H1 (cell line): Measurements from ENCODE around the gene COL6A3. TPM values are rescaled to one million over a fixed set of nuclear protein-coding genes. Genes with fewer than 3 reads are reported as not detected.

Experiments
- ATF2 ChIP-seq: IDR thresholded peaks from 2 replicates; pipeline ENCODE4 v1.6.1; 2012; ENCODE audit warnings: low read length, inconsistent platforms
- CBX8 ChIP-seq: fragments of 300-800, 300-1000 bp; sonication (generic); IDR thresholded peaks from 2 replicates; pipeline ENCODE4 v1.7.1; 2016; ENCODE audit warnings: low read depth, low read length, borderline replicate concordance
- CHD7 ChIP-seq: fragments of 300-600 bp; sonication (generic); IDR thresholded peaks from 2 replicates; pipeline ENCODE4 v1.7.1; 2012; ENCODE audit warnings: low read length, moderate library complexity, mild to moderate bottlenecking, inconsistent platforms; ENCODE audit not compliant: insufficient replicate concordance
- FOSL1 ChIP-seq: IDR thresholded peaks from 2 replicates; pipeline ENCODE4 v1.6.1; 2011; ENCODE audit warnings: mild to moderate bottlenecking, low read depth, low read length, moderate library complexity; ENCODE audit not compliant: insufficient read depth
- KDM4A ChIP-seq: IDR thresholded peaks from one replicate; pipeline ENCODE4 v1.7.1; 2012; ENCODE audit warnings: low read depth, mild to moderate bottlenecking, moderate library complexity, low read length, inconsistent platforms; ENCODE audit not compliant: severe bottlenecking
- SIN3A ChIP-seq, 2 experiments: IDR thresholded peaks in 1 of 2; conservative IDR thresholded peaks in 1 of 2; 2 replicates each; pipeline ENCODE4 v1.6.1; 2011 to 2012; ENCODE audit warnings: low read length in 2 of 2, improper control_type of control experiment in 1 of 2, low read depth in 1 of 2, mild to moderate bottlenecking in 1 of 2
- SP1 ChIP-seq: IDR thresholded peaks from 2 replicates; pipeline ENCODE4 v1.6.1; 2011; ENCODE audit warnings: low read depth, low read length
- polyA plus RNA-seq, 7 experiments: library from polyadenylated mRNA; depleted of rRNA in 3 of 7; stranded (reverse) in 5 of 7; unstranded in 2 of 7; fragments of >200 nt in 5 of 7; fragments of 200-250 nt in 2 of 7; gene quantifications; 1 replicate in 5 of 7; 2 replicates in 1 of 7; 4 replicates in 1 of 7; pipeline versions ENCODE4 v1.2.1 to v1.2.3, GENCODE V29; 2011 to 2013; ENCODE audit warnings: missing spikeins in 2 of 7, mixed read lengths in 2 of 7
- total RNA-seq: library from RNA; stranded (reverse); fragmentation: NEBNext Ultra II Directional; extraction: Animal tissue kit (Norgen Biotek cat#: 25700); gene quantifications from 2 replicates; pipeline ENCODE4 v1.2.1, GENCODE V29; 2021

Gene COL6A3
- total and polyA plus RNA-seq, 2 of the 8 experiments (the other 6 are each of a cell fraction or from before 2014, with no cell fraction given) = 1.2 to 3.4 TPM

- TF ChIP-seq CHD7 (no peak), SIN3A (conservative IDR thresholded peaks at IDR 0.05 in 1 of 2, IDR thresholded peaks at IDR 0.05 in 1 of 2; ENCODE audit: low read depth in 1 of 2, low read length in 2 of 2) (no peak), KDM4A (no peak), ATF2 (no peak), FOSL1 (no peak), CBX8 (no peak), SP1 (no peak)
- TF ChIP-seq, all 59 proteins: peak for 0
Observed at GRCh38 chr2:237312021-237312755, 101.8 kb downstream of the COL6A3 start (continued).
